K562 (cell line): ENCODE data around the gene LCTL. TPM values are rescaled to one million over a fixed set of nuclear protein-coding genes. Genes with fewer than 3 reads are reported as not detected.
A peak's percentile ranks its signal among the peaks of the same experiment; 100 is the strongest.

Source experiments
- HIVEP1 ChIP-seq: fragments of 250-450 bp; sonication (Bioruptor Pico); IDR thresholded peaks from 2 replicates; pipeline ENCODE4 v1.4.0; 2020; ENCODE audit warnings: mild to moderate bottlenecking
- JUN ChIP-seq, 2 experiments: sonication (generic) in 1 of 2; formaldehyde crosslinking in 1 of 2; IDR thresholded peaks; 2 replicates each; pipeline versions ENCODE4 v1.6.1 to v1.8.0; 2012 to 2022; ENCODE audit warnings: borderline replicate concordance in 2 of 2, mild to moderate bottlenecking in 2 of 2, improper control_type of control experiment in 1 of 2, low read depth in 1 of 2, low read length in 1 of 2, missing genetic modification reagents in 1 of 2
- MAFG ChIP-seq: fragments of 450-650 bp; conservative IDR thresholded peaks from 2 replicates; pipeline ENCODE4 v1.6.1; 2016; ENCODE audit warnings: missing genetic modification characterization, missing compliant biosample characterization
- MCM7 ChIP-seq, 2 experiments: fragments of 450-650 bp; IDR thresholded peaks; 2 replicates each; pipeline ENCODE4 v1.6.1; 2016 to 2018
- MEIS2 ChIP-seq: fragments of 450-650 bp; IDR thresholded peaks from 2 replicates; pipeline ENCODE4 v1.6.1; 2014; ENCODE audit warnings: mild to moderate bottlenecking; ENCODE audit not compliant: partially characterized antibody
- PHF21A ChIP-seq: fragments of 450-650 bp; IDR thresholded peaks from 2 replicates; pipeline ENCODE4 v1.6.1; 2017; ENCODE audit warnings: low read depth, borderline replicate concordance
- RUNX1 ChIP-seq: sonication (generic); IDR thresholded peaks from 2 replicates; pipeline ENCODE4 v1.6.1; 2016; ENCODE audit warnings: antibody characterized with exemption, low read depth
- TEAD2 ChIP-seq: fragments of 450-650 bp; IDR thresholded peaks from 2 replicates; pipeline ENCODE4 v1.6.1; 2016; ENCODE audit warnings: missing genetic modification characterization, control low read depth, missing compliant biosample characterization
- ZNF347 ChIP-seq: fragments of 450-650 bp; formaldehyde crosslinking; IDR thresholded peaks from 2 replicates; pipeline ENCODE4 v1.4.0; 2020; ENCODE audit warnings: low read depth, mild to moderate bottlenecking, moderate library complexity
- ZNF668 ChIP-seq: fragments of 250-450 bp; sonication (Bioruptor Pico); IDR thresholded peaks from 2 replicates; pipeline ENCODE4 v1.8.0; 2022; ENCODE audit warnings: mild to moderate bottlenecking, inconsistent platforms
- polyA plus RNA-seq, 8 experiments: library from polyadenylated mRNA; depleted of rRNA in 4 of 8; stranded (reverse) in 5 of 8; unstranded in 3 of 8; fragments of >200 nt; fragmentation: Nextera tagmentation in 2 of 8; fragmentation: Illumina TruSeq in 1 of 8; extraction: Ambion mirVana in 2 of 8; extraction: Trizol in 1 of 8; gene quantifications; 2 replicates each; pipeline versions ENCODE4 v1.2.1 to v1.2.3, GENCODE V29; 2011 to 2014; ENCODE audit warnings: inconsistent platforms in 1 of 8, missing spikeins in 1 of 8
- total RNA-seq, 7 experiments: library from RNA; depleted of rRNA in 6 of 7; stranded (reverse); fragments of >200 nt in 6 of 7; fragmentation: Illumina TruSeq in 2 of 7; extraction: Trizol in 2 of 7; gene quantifications; 2 replicates each; pipeline versions ENCODE4 v1.2.1 to v1.2.3, GENCODE V29; 2011 to 2021; ENCODE audit warnings: low replicate concordance in 1 of 7
- TF ChIP-seq, protein P1 (sequence below): fragments of 250-450 bp; sonication (Bioruptor Pico); IDR thresholded peaks from 2 replicates; pipeline ENCODE4 v1.4.0; 2020
- TF ChIP-seq, protein P2 (sequence below): fragments of 450-650 bp; formaldehyde crosslinking; IDR thresholded peaks from 2 replicates; pipeline ENCODE4 v1.4.0; 2022; ENCODE audit warnings: missing genetic modification characterization
- TF ChIP-seq, protein P3 (sequence below): fragments of 450-650 bp; IDR thresholded peaks from 2 replicates; pipeline ENCODE4 v1.6.1; 2016; ENCODE audit warnings: low read depth

LCTL gene
- total and polyA plus RNA-seq, 9 of the 15 experiments (the other 6 are each of a cell fraction or from before 2014, with no cell fraction given) = 0.08 to 0.31 (median 0.17) TPM; not detected in 6

DNA sequence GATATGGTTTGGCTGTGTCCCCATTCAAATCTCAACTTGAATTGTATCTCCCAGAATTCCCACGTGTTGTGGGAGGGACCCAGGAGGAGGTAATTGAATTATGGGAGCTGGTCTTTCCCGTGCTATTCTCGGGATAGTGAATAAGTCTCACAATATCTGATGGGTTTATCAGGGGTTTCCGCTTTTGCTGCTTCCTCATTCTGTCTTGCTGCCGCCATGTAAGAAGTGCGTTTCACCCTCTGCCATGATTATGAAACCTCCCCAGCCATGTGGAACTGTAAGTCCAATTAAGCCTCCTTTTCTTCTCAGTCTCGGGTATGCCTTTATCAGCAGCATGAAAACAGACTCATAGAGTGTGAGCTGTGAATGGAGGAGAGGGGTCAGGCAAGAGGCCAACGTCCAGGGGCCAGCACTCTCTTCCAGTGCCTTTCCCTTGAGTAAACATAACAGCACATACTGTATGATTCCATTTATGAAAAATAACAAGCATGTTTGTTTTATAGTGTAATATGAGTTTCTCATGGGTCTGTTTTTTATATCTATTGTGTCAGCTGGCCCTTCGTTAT lies 16.3 kb upstream of the LCTL start (continued):
- TF ChIP-seq MEIS2 = no peak
- peak; percentile 38; the same call in 1 of the 2 replicates for TF ChIP-seq MAFG (tag)
- TF ChIP-seq, protein P1, sequence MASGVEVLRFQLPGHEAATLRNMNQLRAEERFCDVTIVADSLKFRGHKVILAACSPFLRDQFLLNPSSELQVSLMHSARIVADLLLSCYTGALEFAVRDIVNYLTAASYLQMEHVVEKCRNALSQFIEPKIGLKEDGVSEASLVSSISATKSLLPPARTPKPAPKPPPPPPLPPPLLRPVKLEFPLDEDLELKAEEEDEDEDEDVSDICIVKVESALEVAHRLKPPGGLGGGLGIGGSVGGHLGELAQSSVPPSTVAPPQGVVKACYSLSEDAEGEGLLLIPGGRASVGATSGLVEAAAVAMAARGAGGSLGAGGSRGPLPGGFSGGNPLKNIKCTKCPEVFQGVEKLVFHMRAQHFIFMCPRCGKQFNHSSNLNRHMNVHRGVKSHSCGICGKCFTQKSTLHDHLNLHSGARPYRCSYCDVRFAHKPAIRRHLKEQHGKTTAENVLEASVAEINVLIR (CRISPR knock-in tag) = no peak
- TF ChIP-seq PHF21A = no peak
- TF ChIP-seq, protein P2, sequence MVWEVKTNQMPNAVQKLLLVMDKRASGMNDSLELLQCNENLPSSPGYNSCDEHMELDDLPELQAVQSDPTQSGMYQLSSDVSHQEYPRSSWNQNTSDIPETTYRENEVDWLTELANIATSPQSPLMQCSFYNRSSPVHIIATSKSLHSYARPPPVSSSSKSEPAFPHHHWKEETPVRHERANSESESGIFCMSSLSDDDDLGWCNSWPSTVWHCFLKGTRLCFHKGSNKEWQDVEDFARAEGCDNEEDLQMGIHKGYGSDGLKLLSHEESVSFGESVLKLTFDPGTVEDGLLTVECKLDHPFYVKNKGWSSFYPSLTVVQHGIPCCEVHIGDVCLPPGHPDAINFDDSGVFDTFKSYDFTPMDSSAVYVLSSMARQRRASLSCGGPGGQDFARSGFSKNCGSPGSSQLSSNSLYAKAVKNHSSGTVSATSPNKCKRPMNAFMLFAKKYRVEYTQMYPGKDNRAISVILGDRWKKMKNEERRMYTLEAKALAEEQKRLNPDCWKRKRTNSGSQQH = peak; percentile 75; the same call in 1 of the 2 replicates
- TF ChIP-seq MCM7 (IDR thresholded peaks at IDR 0.05) = no peak
- TF ChIP-seq RUNX1 = no peak
- TF ChIP-seq, protein P3, sequence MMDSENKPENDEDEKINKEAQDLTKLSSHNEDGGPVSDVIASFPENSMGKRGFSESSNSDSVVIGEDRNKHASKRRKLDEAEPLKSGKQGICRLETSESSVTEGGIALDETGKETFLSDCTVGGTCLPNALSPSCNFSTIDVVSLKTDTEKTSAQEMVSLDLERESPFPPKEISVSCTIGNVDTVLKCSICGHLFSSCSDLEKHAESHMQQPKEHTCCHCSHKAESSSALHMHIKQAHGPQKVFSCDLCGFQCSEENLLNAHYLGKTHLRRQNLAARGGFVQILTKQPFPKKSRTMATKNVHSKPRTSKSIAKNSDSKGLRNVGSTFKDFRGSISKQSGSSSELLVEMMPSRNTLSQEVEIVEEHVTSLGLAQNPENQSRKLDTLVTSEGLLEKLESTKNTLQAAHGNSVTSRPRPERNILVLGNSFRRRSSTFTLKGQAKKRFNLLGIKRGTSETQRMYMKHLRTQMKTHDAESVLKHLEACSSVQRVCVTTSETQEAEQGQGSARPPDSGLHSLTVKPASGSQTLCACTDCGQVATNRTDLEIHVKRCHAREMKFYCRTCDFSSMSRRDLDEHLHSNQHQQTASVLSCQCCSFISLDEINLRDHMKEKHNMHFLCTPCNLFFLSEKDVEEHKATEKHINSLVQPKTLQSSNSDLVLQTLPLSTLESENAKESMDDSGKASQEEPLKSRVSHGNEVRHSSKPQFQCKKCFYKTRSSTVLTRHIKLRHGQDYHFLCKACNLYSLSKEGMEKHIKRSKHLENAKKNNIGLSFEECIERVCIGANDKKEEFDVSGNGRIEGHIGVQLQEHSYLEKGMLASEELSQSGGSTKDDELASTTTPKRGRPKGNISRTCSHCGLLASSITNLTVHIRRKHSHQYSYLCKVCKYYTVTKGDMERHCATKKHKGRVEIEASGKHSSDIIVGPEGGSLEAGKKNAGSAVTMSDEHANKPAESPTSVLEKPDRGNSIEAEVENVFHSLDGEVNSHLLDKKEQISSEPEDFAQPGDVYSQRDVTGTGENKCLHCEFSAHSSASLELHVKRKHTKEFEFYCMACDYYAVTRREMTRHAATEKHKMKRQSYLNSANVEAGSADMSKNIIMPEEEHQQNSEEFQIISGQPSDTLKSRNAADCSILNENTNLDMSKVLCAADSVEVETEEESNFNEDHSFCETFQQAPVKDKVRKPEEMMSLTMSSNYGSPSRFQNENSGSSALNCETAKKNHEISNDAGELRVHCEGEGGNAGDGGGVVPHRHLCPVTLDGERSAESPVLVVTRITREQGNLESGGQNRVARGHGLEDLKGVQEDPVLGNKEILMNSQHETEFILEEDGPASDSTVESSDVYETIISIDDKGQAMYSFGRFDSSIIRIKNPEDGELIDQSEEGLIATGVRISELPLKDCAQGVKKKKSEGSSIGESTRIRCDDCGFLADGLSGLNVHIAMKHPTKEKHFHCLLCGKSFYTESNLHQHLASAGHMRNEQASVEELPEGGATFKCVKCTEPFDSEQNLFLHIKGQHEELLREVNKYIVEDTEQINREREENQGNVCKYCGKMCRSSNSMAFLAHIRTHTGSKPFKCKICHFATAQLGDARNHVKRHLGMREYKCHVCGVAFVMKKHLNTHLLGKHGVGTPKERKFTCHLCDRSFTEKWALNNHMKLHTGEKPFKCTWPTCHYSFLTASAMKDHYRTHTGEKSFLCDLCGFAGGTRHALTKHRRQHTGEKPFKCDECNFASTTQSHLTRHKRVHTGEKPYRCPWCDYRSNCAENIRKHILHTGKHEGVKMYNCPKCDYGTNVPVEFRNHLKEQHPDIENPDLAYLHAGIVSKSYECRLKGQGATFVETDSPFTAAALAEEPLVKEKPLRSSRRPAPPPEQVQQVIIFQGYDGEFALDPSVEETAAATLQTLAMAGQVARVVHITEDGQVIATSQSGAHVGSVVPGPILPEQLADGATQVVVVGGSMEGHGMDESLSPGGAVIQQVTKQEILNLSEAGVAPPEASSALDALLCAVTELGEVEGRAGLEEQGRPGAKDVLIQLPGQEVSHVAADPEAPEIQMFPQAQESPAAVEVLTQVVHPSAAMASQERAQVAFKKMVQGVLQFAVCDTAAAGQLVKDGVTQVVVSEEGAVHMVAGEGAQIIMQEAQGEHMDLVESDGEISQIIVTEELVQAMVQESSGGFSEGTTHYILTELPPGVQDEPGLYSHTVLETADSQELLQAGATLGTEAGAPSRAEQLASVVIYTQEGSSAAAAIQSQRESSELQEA = no peak
- no peak for TF ChIP-seq JUN (IDR thresholded peaks at IDR 0.05; ENCODE audit: borderline replicate concordance, low read depth, low read length)
- no peak for TF ChIP-seq JUN (CRISPR knock-in tag; IDR thresholded peaks at IDR 0.05; ENCODE audit: borderline replicate concordance)
- no peak for TF ChIP-seq ZNF347 (CRISPR knock-in tag)
- TF ChIP-seq ZNF668 = no peak
- TF ChIP-seq HIVEP1 (CRISPR knock-in tag) = no peak
- TF ChIP-seq TEAD2 (tag) = no peak
